CD14-positive monocyte (primary cell): ENCODE results near the gene IL31RA. TPM values are rescaled to one million over a fixed set of nuclear protein-coding genes. Genes with fewer than 3 reads are reported as not detected.

Experiments used
- DNase-seq, 3 donors: peaks; one replicate each; pipeline ENCODE4 v3.0.0-alpha.2; 2011 to 2022
- H2AFZ ChIP-seq: 2 replicates; pipeline ENCODE4 v1.6.0; 2012; ENCODE audit warnings: mild to moderate bottlenecking, low read depth, low read length, inconsistent platforms; ENCODE audit not compliant: insufficient read depth, poor library complexity, severe bottlenecking
- H3K27ac ChIP-seq, 2 donors: 1 replicate in 1 of 2; 2 replicates in 1 of 2; pipeline ENCODE4 v1.5.1; 2012 to 2013; ENCODE audit warnings: low read length in 2 of 2, control low read depth in 1 of 2, inconsistent platforms in 1 of 2, low read depth in 1 of 2, mild to moderate bottlenecking in 1 of 2
- H3K27me3 ChIP-seq, 2 donors: one replicate each; pipeline versions ENCODE4 v1.6.0 to v1.6.1; 2011 to 2013; ENCODE audit warnings: low read length in 2 of 2; ENCODE audit not compliant: control insufficient read depth in 2 of 2, insufficient read depth in 2 of 2
- H3K36me3 ChIP-seq, 2 donors: replicated peaks in 1 of 2; 1 replicate in 1 of 2; 2 replicates in 1 of 2; pipeline versions ENCODE4 v1.5.1 to v1.6.1; 2012 to 2013; ENCODE audit warnings: low read length in 2 of 2, control low read depth in 1 of 2, inconsistent platforms in 1 of 2, mild to moderate bottlenecking in 1 of 2; ENCODE audit not compliant: insufficient read depth in 2 of 2, control insufficient read depth in 1 of 2
- H3K4me1 ChIP-seq, 2 donors: 1 replicate in 1 of 2; 2 replicates in 1 of 2; pipeline versions ENCODE4 v1.5.1 to v1.6.1; 2012 to 2013; ENCODE audit warnings: low read length in 2 of 2, control low read depth in 1 of 2, inconsistent platforms in 1 of 2, mild to moderate bottlenecking in 1 of 2, moderate library complexity in 1 of 2; ENCODE audit not compliant: insufficient read depth in 2 of 2, control insufficient read depth in 1 of 2
- H3K4me2 ChIP-seq: replicated peaks from 2 replicates; pipeline ENCODE3; 2012; ENCODE audit warnings: low read length, moderate library complexity, mild to moderate bottlenecking; ENCODE audit not compliant: poor library complexity, severe bottlenecking; ENCODE audit errors: extremely low read depth
- H3K4me3 ChIP-seq, 3 experiments: fragments of 200-600 bp in 1 of 3; sonication (generic) in 1 of 3; replicated peaks in 1 of 3; 1 replicate in 2 of 3; 2 replicates in 1 of 3; pipeline ENCODE4 v1.5.1; 2011 to 2013; ENCODE audit warnings: low read length in 3 of 3, mild to moderate bottlenecking in 3 of 3, control low read depth in 2 of 3, low read depth in 2 of 3, inconsistent platforms in 1 of 3, moderate library complexity in 1 of 3
- H3K79me2 ChIP-seq: 2 replicates; pipeline ENCODE4 v1.6.0; 2012; ENCODE audit warnings: mild to moderate bottlenecking, control low read depth, inconsistent platforms, low read length, moderate library complexity; ENCODE audit not compliant: insufficient read depth
- H3K9ac ChIP-seq: 2 replicates; pipeline ENCODE4 v1.6.0; 2017; ENCODE audit warnings: low read length, mild to moderate bottlenecking; ENCODE audit not compliant: insufficient read depth, poor library complexity, severe bottlenecking
- H3K9me3 ChIP-seq, 2 donors: replicated peaks in 1 of 2; 1 replicate in 1 of 2; 2 replicates in 1 of 2; pipeline versions ENCODE4 v1.5.1 to v1.6.1; 2012 to 2013; ENCODE audit warnings: low read length in 2 of 2, control low read depth in 1 of 2; ENCODE audit not compliant: control insufficient read depth in 1 of 2, insufficient read depth in 1 of 2
- H4K20me1 ChIP-seq: 2 replicates; pipeline ENCODE4 v1.6.0; 2012; ENCODE audit warnings: mild to moderate bottlenecking, low read length, control low read depth, moderate library complexity; ENCODE audit not compliant: insufficient read depth
- H3K27ac Mint-ChIP-seq, 7 donors: one replicate each; pipeline ENCODE4 v1.8.0; 2020; ENCODE audit warnings: mild to moderate bottlenecking in 7 of 7, mixed read lengths in 7 of 7, moderate library complexity in 6 of 7, inconsistent platforms in 2 of 7
- H3K27me3 Mint-ChIP-seq, 3 donors: one replicate each; pipeline ENCODE4 v1.8.0; 2021 to 2022; ENCODE audit warnings: low read depth in 3 of 3, mild to moderate bottlenecking in 3 of 3, mixed read lengths in 3 of 3, moderate library complexity in 3 of 3, inconsistent platforms in 1 of 3
- H3K36me3 Mint-ChIP-seq, 2 donors: one replicate each; pipeline ENCODE4 v1.8.0; 2020; ENCODE audit warnings: mixed read lengths in 2 of 2, inconsistent platforms in 1 of 2, mild to moderate bottlenecking in 1 of 2
- H3K4me1 Mint-ChIP-seq: one replicate; pipeline ENCODE4 v1.8.0; 2020; ENCODE audit warnings: mild to moderate bottlenecking, mixed read lengths
- H3K4me3 Mint-ChIP-seq, 2 donors: one replicate each; pipeline ENCODE4 v1.8.0; 2020; ENCODE audit warnings: mild to moderate bottlenecking in 2 of 2, mixed read lengths in 2 of 2, moderate library complexity in 1 of 2
- H3K9me3 Mint-ChIP-seq, 7 donors: one replicate each; pipeline ENCODE4 v1.8.0; 2020 to 2022; ENCODE audit warnings: mixed read lengths in 7 of 7, mild to moderate bottlenecking in 6 of 7, moderate library complexity in 6 of 7, inconsistent platforms in 2 of 7
- WGBS: methylation state at CpG from one replicate; pipeline ENCODE4 v1.1.5; 2013; ENCODE audit warnings: missing lambda C conversion rate; ENCODE audit not compliant: insufficient coverage; 5-methylcytosine and 5-hydroxymethylcytosine counted together
- intact Hi-C, 2 donors: fragments of 100-400 bp; cut with micrococcal nuclease; formaldehyde crosslinking; loops; one replicate each; pipeline versions ENCODE4 v1.15.0 to v1.15.1; 2023
- polyA plus RNA-seq, 3 donors: library from polyadenylated mRNA; depleted of rRNA in 1 of 3; unstranded in 2 of 3; stranded (reverse) in 1 of 3; fragments of 300-500 nt in 2 of 3; fragments of >200 nt in 1 of 3; fragmentation: Illumina TruSeq in 2 of 3; gene quantifications; 1 replicate in 2 of 3; 2 replicates in 1 of 3; pipeline ENCODE4 v1.2.3, GENCODE V29; 2012 to 2021
- TF ChIP-seq, protein P1 (sequence below): fragments of 200-600 bp; IDR thresholded peaks from one replicate; pipeline ENCODE4 v1.8.0; 2022; ENCODE audit warnings: antibody characterized with exemption, mild to moderate bottlenecking

Gene IL31RA
- polyA plus RNA-seq, 3 donors: 0.52 to 1.8 (median 1.3) TPM

DNA sequence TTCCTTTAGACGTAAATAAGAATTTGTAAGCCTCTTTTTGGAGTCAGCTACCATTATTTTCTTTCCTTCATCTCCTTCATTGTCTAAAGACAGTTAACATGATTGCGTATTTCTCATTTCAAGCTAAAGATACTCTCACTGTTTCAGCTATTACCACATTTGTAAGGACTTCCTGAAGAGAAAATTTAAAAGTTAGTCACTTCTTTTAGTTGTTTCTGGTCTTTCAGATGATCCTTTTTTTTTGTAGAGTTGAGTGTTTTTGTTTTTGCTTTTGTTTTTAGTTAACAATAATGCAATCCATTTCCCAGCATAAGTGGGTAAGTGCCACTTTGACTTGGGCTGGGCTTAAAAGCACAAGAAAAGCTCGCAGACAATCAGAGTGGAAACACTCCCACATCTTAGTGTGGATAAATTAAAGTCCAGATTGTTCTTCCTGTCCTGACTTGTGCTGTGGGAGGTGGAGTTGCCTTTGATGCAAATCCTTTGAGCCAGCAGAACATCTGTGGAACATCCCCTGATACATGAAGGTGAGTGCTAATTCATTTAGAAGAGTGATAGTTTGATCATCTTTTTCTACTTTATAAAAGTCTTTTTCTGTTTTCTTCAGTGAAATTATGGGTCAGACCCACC lies 2.0 kb downstream of the IL31RA start:
- Histone ChIP-seq H3K9ac (peak overlapping the region; percentile 25), H3K4me2 (peak overlapping the region; percentile 56), H2AFZ (peak overlapping the region; percentile 39), H3K36me3 (no peaks in the 10 kb centered on the region), H3K27me3 (no peaks in the 10 kb centered on the region), H3K79me2 (peaks cover 54% of the 10 kb centered on the region), H3K4me1 (peaks cover 69 to 75% of the 10 kb centered on the region in 2 donors), H3K4me3 (peak overlapping the region in 2 of 3 experiments; percentile 35 to 62), H4K20me1 (no peaks in the 10 kb centered on the region), H3K27ac (peak overlapping the region; percentile 30 to 78), H3K9me3 (no peaks in the 10 kb centered on the region)
- peak in 2 of 3 donors; percentile 47 to 65 for DNase-seq
- peaks cover 0 to 1% (median 0%) of the 10 kb centered on the region in 7 donors for H3K9me3 Mint-ChIP-seq
- intact Hi-C loops: no loop called here
- no CpG with 5 or more reads among the region's 3 CpGs for WGBS
- no peaks in the 10 kb centered on the region for H3K36me3 Mint-ChIP-seq
- H3K4me1 Mint-ChIP-seq: peaks cover 66% of the 10 kb centered on the region
- H3K27ac Mint-ChIP-seq: peak overlapping the region; percentile 85 to 93 (median 91)
- H3K27me3 Mint-ChIP-seq: peaks cover 1 to 2% (median 2%) of the 10 kb centered on the region in 3 donors
- peak overlapping the region; percentile 51 to 68 for H3K4me3 Mint-ChIP-seq
- TF ChIP-seq, protein P1, sequence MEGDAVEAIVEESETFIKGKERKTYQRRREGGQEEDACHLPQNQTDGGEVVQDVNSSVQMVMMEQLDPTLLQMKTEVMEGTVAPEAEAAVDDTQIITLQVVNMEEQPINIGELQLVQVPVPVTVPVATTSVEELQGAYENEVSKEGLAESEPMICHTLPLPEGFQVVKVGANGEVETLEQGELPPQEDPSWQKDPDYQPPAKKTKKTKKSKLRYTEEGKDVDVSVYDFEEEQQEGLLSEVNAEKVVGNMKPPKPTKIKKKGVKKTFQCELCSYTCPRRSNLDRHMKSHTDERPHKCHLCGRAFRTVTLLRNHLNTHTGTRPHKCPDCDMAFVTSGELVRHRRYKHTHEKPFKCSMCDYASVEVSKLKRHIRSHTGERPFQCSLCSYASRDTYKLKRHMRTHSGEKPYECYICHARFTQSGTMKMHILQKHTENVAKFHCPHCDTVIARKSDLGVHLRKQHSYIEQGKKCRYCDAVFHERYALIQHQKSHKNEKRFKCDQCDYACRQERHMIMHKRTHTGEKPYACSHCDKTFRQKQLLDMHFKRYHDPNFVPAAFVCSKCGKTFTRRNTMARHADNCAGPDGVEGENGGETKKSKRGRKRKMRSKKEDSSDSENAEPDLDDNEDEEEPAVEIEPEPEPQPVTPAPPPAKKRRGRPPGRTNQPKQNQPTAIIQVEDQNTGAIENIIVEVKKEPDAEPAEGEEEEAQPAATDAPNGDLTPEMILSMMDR: no peak

DNA sequence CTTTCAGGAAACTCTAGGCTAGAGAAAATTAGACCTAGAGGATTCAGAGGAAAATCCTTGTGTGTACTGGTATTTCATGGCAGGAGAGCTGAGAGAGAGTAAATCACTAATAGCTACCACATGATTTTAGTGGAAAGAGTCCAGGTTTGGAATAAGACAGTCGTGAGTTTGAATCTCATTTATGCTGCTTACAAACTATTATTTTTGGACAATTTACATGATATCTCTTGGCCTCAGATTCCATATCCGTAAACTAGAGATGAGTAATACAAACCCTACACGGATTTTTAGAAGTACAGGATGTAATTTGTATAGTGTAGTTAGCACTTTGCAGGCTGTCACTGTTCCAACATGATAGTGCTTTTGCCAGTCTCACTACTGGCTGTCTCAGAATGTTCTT lies 2.7 kb downstream of the IL31RA start:
- DNase-seq: no peak
- H3K4me1 ChIP-seq: peaks cover 72 to 81% of the 10 kb centered on the region in 2 donors
- peaks cover 0 to 1% (median 0%) of the 10 kb centered on the region in 7 donors for H3K9me3 Mint-ChIP-seq
- H3K9ac ChIP-seq: peak overlapping the region; percentile 25
- intact Hi-C loops: no loop called here
- no peaks in the 10 kb centered on the region for H3K9me3 ChIP-seq
- H3K4me3 Mint-ChIP-seq: peak overlapping the region; percentile 51 to 68
- peak overlapping the region; percentile 56 for H3K4me2 ChIP-seq
- H3K36me3 Mint-ChIP-seq: peaks cover 1 to 2% of the 10 kb centered on the region in 2 donors
- H3K27ac Mint-ChIP-seq: peak overlapping the region; percentile 85 to 93 (median 91)
- peaks cover 1 to 2% (median 2%) of the 10 kb centered on the region in 3 donors for H3K27me3 Mint-ChIP-seq
- peak overlapping the region in 1 of 2 donors; percentile 78 for H3K27ac ChIP-seq
- H3K4me3 ChIP-seq: peak overlapping the region in 2 of 3 experiments; percentile 35 to 62
- peak overlapping the region; percentile 39 for H2AFZ ChIP-seq
- no CpG with 5 or more reads among the region's 3 CpGs for WGBS
- H3K4me1 Mint-ChIP-seq: peaks cover 71% of the 10 kb centered on the region
- H3K27me3 ChIP-seq: no peaks in the 10 kb centered on the region
- H3K79me2 ChIP-seq: peaks cover 60% of the 10 kb centered on the region
- no peaks in the 10 kb centered on the region for H4K20me1 ChIP-seq
- H3K36me3 ChIP-seq: no peaks in the 10 kb centered on the region
- TF ChIP-seq, protein P1: no peak
